Prostate gland (tissue), 2 donors: ENCODE data around the gene B4GAT1.

Source experiments
- CTCF ChIP-seq, 4 experiments: fragments of 200-600 bp in 2 of 4; fragments of 450-650 bp in 2 of 4; sonication (generic) in 2 of 4; IDR thresholded peaks; 1 replicate in 3 of 4; 2 replicates in 1 of 4; pipeline ENCODE4 v1.5.1; 2016 to 2019; ENCODE audit warnings: antibody characterized with exemption in 4 of 4, mild to moderate bottlenecking in 2 of 4, moderate library complexity in 2 of 4
- POLR2A ChIP-seq: fragments of 450-650 bp; IDR thresholded peaks from one replicate; pipeline ENCODE4 v1.6.1; 2016; ENCODE audit warnings: antibody characterized with exemption, mild to moderate bottlenecking

DNA sequence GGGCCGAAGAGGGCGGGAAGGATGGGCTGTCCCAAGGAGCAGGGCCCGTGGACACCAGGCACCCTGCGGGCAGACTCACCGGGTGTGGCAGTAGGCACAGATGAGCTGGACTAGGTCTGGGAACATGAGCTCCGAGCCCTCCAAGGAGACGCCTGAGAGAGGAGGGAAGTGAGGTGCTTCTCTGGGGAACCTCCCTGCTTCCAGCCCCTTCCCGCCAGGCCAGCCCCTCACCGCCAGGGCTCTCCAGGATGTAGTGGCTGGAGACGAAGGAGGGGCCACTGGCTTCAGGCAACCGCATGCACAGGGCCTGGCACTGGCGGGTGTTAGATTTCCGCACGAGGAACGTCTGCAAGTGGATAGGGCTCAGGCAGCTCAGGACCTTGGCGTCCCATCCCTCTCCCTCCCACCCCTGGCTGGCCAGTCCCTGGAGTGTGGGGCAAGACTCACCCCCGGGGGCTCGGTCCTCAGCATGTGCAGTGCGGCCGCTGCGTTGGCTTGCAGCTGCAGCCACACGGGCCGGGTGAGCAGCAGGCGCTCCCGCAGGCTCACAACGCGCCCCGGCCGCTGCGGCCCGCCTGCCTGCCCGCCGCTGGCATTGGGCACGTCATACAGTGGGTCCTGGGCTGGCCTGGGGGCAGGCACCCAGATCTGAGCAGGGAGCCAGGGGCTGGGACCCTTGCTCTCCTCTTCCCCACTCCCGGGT is 11.7 kb downstream of the B4GAT1 start:
- TF ChIP-seq POLR2A (no peak), CTCF (IDR thresholded peaks at IDR 0.05) (no peak)
